IMR-90 (cell line): ENCODE measurements around the gene ZNF639. TPM values are rescaled to one million over a fixed set of nuclear protein-coding genes. Genes with fewer than 3 reads are reported as not detected.
A peak's percentile ranks its signal among the peaks of the same experiment; 100 is the strongest.

ENCODE experiments used
- ATAC-seq: fragments of 200-7000 bp; cut with Tn5 transposase; 2 replicates; pipeline ENCODE4 v1.9.1; 2020; ENCODE audit warnings: low read depth, mild to moderate bottlenecking, moderate library complexity
- BruUV-seq: library from RNA; stranded (reverse); fragments of 400-500 nt; replicated peaks from 2 replicates; lab custom pipeline; 2021; lab: Mats Ljungman, UMichigan
- CTCF ChIA-PET: fragments of 300-600 bp; formaldehyde crosslinking; extraction: SDS; loops from one replicate; lab custom pipeline; 2021; ENCODE audit warnings: antibody characterized with exemption; lab: Yijun Ruan, JAX
- POLR2A ChIA-PET: fragments of 300-600 bp; sonication (Branson Sonifier 250); formaldehyde crosslinking; loops from one replicate; lab custom pipeline; 2022; ENCODE audit warnings: antibody characterized with exemption; ENCODE audit not compliant: unreplicated experiment; lab: Charles Lee
- DNase-seq: peaks from one replicate; pipeline ENCODE4 v3.0.0; 2013
- H2AFZ ChIP-seq: replicated peaks from 2 replicates; pipeline ENCODE3; 2013; ENCODE audit warnings: low read length, mild to moderate bottlenecking; ENCODE audit not compliant: poor library complexity
- H2AK5ac ChIP-seq: 2 replicates; pipeline ENCODE4 v1.6.1; 2013; ENCODE audit warnings: low read depth, low read length, inconsistent platforms
- H2AK9ac ChIP-seq: replicated peaks from 2 replicates; pipeline ENCODE3; 2013; ENCODE audit warnings: mild to moderate bottlenecking, low read depth, low read length, moderate library complexity; ENCODE audit not compliant: poor library complexity
- H2BK120ac ChIP-seq: 2 replicates; pipeline ENCODE4 v1.6.1; 2013; ENCODE audit warnings: low read depth, low read length, inconsistent platforms
- H2BK15ac ChIP-seq: 3 replicates; pipeline ENCODE4 v1.6.1; 2013; ENCODE audit warnings: low read depth, low read length, inconsistent platforms
- H2BK20ac ChIP-seq: 2 replicates; pipeline ENCODE4 v1.6.1; 2013; ENCODE audit warnings: low read depth, mild to moderate bottlenecking, inconsistent platforms, low read length, moderate library complexity
- H2BK5ac ChIP-seq: 2 replicates; pipeline ENCODE4 v1.6.1; 2013; ENCODE audit warnings: mild to moderate bottlenecking, low read depth, low read length, inconsistent platforms; ENCODE audit not compliant: poor library complexity, severe bottlenecking
- H3K14ac ChIP-seq: replicated peaks from 2 replicates; pipeline ENCODE4 v1.6.1; 2013; ENCODE audit warnings: low read depth, low read length, inconsistent platforms
- H3K18ac ChIP-seq: 2 replicates; pipeline ENCODE4 v1.6.1; 2013; ENCODE audit warnings: low read depth, low read length, control low read depth
- H3K23ac ChIP-seq: 2 replicates; pipeline ENCODE4 v1.6.1; 2013; ENCODE audit warnings: low read depth, low read length, inconsistent platforms
- H3K27ac ChIP-seq: 2 replicates; pipeline ENCODE4 v1.5.1; 2013; ENCODE audit warnings: mild to moderate bottlenecking, control low read depth, low read length; ENCODE audit not compliant: insufficient read depth
- H3K27me3 ChIP-seq: 2 replicates; pipeline ENCODE4 v1.6.1; 2013; ENCODE audit warnings: low read length; ENCODE audit not compliant: control insufficient read depth, insufficient read depth
- H3K36me3 ChIP-seq: 2 replicates; pipeline ENCODE4 v1.6.1; 2013; ENCODE audit warnings: low read length, mixed read lengths; ENCODE audit not compliant: control insufficient read depth, insufficient read depth
- H3K4ac ChIP-seq: 2 replicates; pipeline ENCODE4 v1.6.1; 2013; ENCODE audit warnings: low read depth, low read length, inconsistent platforms
- H3K4me1 ChIP-seq: 2 replicates; pipeline ENCODE4 v1.6.1; 2013; ENCODE audit warnings: low read length, mixed read lengths; ENCODE audit not compliant: control insufficient read depth, insufficient read depth
- H3K4me2 ChIP-seq: 2 replicates; pipeline ENCODE4 v1.6.1; 2013; ENCODE audit warnings: low read depth, mild to moderate bottlenecking, control low read depth, low read length, moderate library complexity
- H3K4me3 ChIP-seq: 2 replicates; pipeline ENCODE4 v1.5.1; 2013; ENCODE audit warnings: low read depth, mild to moderate bottlenecking, control low read depth, low read length, moderate library complexity; ENCODE audit not compliant: insufficient read depth
- H3K56ac ChIP-seq: 2 replicates; pipeline ENCODE4 v1.6.1; 2013; ENCODE audit warnings: low read length, inconsistent platforms; ENCODE audit not compliant: insufficient read depth; ENCODE audit errors: extremely low read depth
- H3K79me1 ChIP-seq, 2 experiments: 2 replicates each; pipeline ENCODE4 v1.6.1; 2013; ENCODE audit warnings: low read length in 2 of 2, inconsistent platforms in 1 of 2, low read depth in 1 of 2
- H3K9ac ChIP-seq: 2 replicates; pipeline ENCODE4 v1.6.1; 2013; ENCODE audit warnings: low read depth, low read length, control low read depth
- H3K9me1 ChIP-seq: 2 replicates; pipeline ENCODE4 v1.6.1; 2013; ENCODE audit warnings: low read length, inconsistent platforms; ENCODE audit not compliant: insufficient read depth
- H3K9me3 ChIP-seq: 2 replicates; pipeline ENCODE4 v1.6.1; 2013; ENCODE audit warnings: low read length; ENCODE audit not compliant: control insufficient read depth, insufficient read depth
- H4K20me1 ChIP-seq: 2 replicates; pipeline ENCODE4 v1.6.1; 2013; ENCODE audit warnings: low read length, inconsistent platforms; ENCODE audit not compliant: insufficient read depth
- H4K5ac ChIP-seq: 2 replicates; pipeline ENCODE4 v1.6.1; 2013; ENCODE audit warnings: mild to moderate bottlenecking, low read depth, low read length, control low read depth
- H4K8ac ChIP-seq, 2 experiments: 2 replicates each; pipeline ENCODE4 v1.6.1; 2013; ENCODE audit warnings: low read depth in 2 of 2, low read length in 2 of 2, control low read depth in 1 of 2, inconsistent platforms in 1 of 2
- H4K91ac ChIP-seq: 2 replicates; pipeline ENCODE4 v1.6.1; 2013; ENCODE audit warnings: low read depth, low read length, inconsistent platforms; ENCODE audit not compliant: insufficient read depth
- BHLHE40 ChIP-seq: fragments of 150-350 bp; IDR thresholded peaks from 2 replicates; pipeline ENCODE4 v1.6.1; 2016; ENCODE audit warnings: mild to moderate bottlenecking, low read depth, low read length
- CTCF ChIP-seq: conservative IDR thresholded peaks from 2 replicates; pipeline ENCODE4 v1.5.1; 2012; ENCODE audit warnings: mild to moderate bottlenecking, low read depth, low read length, improper control_type of control experiment
- RAD21 ChIP-seq: IDR thresholded peaks from 2 replicates; pipeline ENCODE4 v1.6.1; 2012; ENCODE audit warnings: low read length, improper control_type of control experiment
- SMC3 ChIP-seq: fragments of 150-350 bp; IDR thresholded peaks from 2 replicates; pipeline ENCODE4 v1.6.1; 2016; ENCODE audit warnings: low read depth, mild to moderate bottlenecking, antibody characterized with exemption, low read length, moderate library complexity
- WGBS, 2 experiments: methylation state at CpG; one replicate each; pipeline versions ENCODE4 v1.1.5 to v1.1.7; 2013; ENCODE audit warnings: missing lambda C conversion rate in 2 of 2; ENCODE audit not compliant: insufficient read length in 1 of 2; ENCODE audit errors: extremely low coverage in 2 of 2; 5-methylcytosine and 5-hydroxymethylcytosine counted together
- dilution Hi-C: fragments of 300-500 bp; cut with HindIII; formaldehyde crosslinking; loops from one replicate; pipeline ENCODE4 v1.14.3; 2018; ENCODE audit warnings: low sequenced_read_pairs; ENCODE audit not compliant: unreplicated experiment
- in situ Hi-C: fragments of 300-500 bp; cut with MboI; formaldehyde crosslinking; loops from 3 replicates; pipeline ENCODE4 v1.14.3; 2019; ENCODE audit warnings: low sequenced_read_pairs, inconsistent platforms, mixed read lengths
- intact Hi-C: fragments of 100-400 bp; cut with micrococcal nuclease; formaldehyde crosslinking; loops from 2 replicates; pipeline ENCODE4 v1.10.0; 2022
- polyA plus RNA-seq, 3 experiments: library from polyadenylated mRNA; depleted of rRNA; stranded (reverse); fragments of >200 nt; gene quantifications; 2 replicates each; pipeline ENCODE4 v1.2.3, GENCODE V29; 2012; ENCODE audit warnings: low replicate concordance in 1 of 3
- total RNA-seq: library from RNA; depleted of rRNA; stranded (reverse); fragments of >200 nt; gene quantifications from 2 replicates; pipeline ENCODE4 v1.2.3, GENCODE V29; 2012

ZNF639 gene
- total and polyA plus RNA-seq, 2 of the 4 experiments (the other 2 are of a cell fraction), result 15.9 to 50.5 TPM

GRCh38 chr3:179321668-179322285, 1.1 kb upstream of the ZNF639 start:
- Histone ChIP-seq H3K4me2 (peak overlapping the region; percentile 94; the same call in 1 of the 2 replicates), H3K14ac (peak overlapping the region; percentile 62; the same call in 1 of the 2 replicates), H4K8ac (peak overlapping the region; percentile 62 to 65; a peak in 2 of 4 replicates), H3K27ac (no peak overlapping the region), H4K91ac (no peak overlapping the region), H3K56ac (no peak overlapping the region), H3K4ac (0 out of 2 replicates have a peak overlapping the region, but pooled peaks have one; percentile 16), H3K36me3 (peaks cover 3% of the 10 kb centered on the region; the same call in 1 of the 2 replicates), H2AK5ac (no peak overlapping the region), H3K27me3 (no peaks in the 10 kb centered on the region), H3K18ac (no peak overlapping the region), H2AK9ac (no peak overlapping the region), H3K9me3 (no peaks in the 10 kb centered on the region), H3K79me1 (peaks cover 2 to 14% of the 10 kb centered on the region in 2 experiments; a peak in 2 of 4 replicates), H2BK5ac (no peak overlapping the region), H2AFZ (peak overlapping the region; percentile 69), H4K20me1 (peaks cover 11% of the 10 kb centered on the region; the same call in 1 of the 2 replicates), H3K4me3 (peak overlapping the region; percentile 97; the same call in 1 of the 2 replicates), H3K9ac (no peak overlapping the region), H4K5ac (no peak overlapping the region; the same call in 1 of the 2 replicates), H3K4me1 (peaks cover 3% of the 10 kb centered on the region; the same call in 1 of the 2 replicates), H3K9me1 (no peaks in the 10 kb centered on the region), H2BK120ac (no peak overlapping the region), H2BK20ac (no peak overlapping the region), H3K23ac (peak overlapping the region; percentile 41; the same call in 1 of the 2 replicates), H2BK15ac (0 out of 3 replicates have a peak overlapping the region, but pooled peaks have one; percentile 16)
- intact Hi-C loops, result loop anchor here (1.0 to 2.0 kb wide), 3 partner anchors 174 to 885 kb away; no protein-coding TSS in a partner anchor
- BruUV-seq, result no TSS peak
- in situ Hi-C loops, result loop anchor here (5.0 kb wide), 1 partner anchor 174 kb away; the partner anchor contains the start of gene PIK3CA
- WGBS, 2 experiments, result 50% methylated on average over 1 of the region's 10 CpGs; no CpG with 5 or more reads in 1 of the 2 experiments
- dilution Hi-C loops, result no loop called here
- DNase-seq (peak; percentile 63), ATAC-seq (no peak)
- POLR2A ChIA-PET, result interaction anchor here (0.6 kb wide), 1 partner anchor 214 kb away, joined by 3 read pairs; no protein-coding TSS in a partner anchor
- TF ChIP-seq SMC3, result peak; percentile 60
- TF ChIP-seq BHLHE40, result no peak
- peak; percentile 71 for TF ChIP-seq CTCF
- peak; percentile 70 for TF ChIP-seq RAD21
- CTCF ChIA-PET, result interaction anchor here (0.7 to 1.4 kb wide), 8 partner anchors 12 to 888 kb away, joined by 3 to 7 read pairs (median 4); no protein-coding TSS in a partner anchor
